ENCODE results near the gene PAPOLG.

PAPOLG gene

GRCh38 chr2:60844105-60844504 lies 88.0 kb downstream of the PAPOLG start:
- H3K4me1 ChIP-seq (ENCODE audit: insufficient read depth, poor library complexity, severe bottlenecking), result no peaks in the 10 kb centered on the region
- no peak overlapping the region for H3K27ac ChIP-seq (ENCODE audit: poor library complexity, severe bottlenecking)
- ATAC-seq (ENCODE audit: low read depth), result no peak
- H3K9me3 ChIP-seq (ENCODE audit: severe bottlenecking), result no peaks in the 10 kb centered on the region
- TF ChIP-seq CTCF (IDR thresholded peaks at IDR 0.05; ENCODE audit: poor library complexity, severe bottlenecking), result no peak
- H3K4me3 ChIP-seq (ENCODE audit: severe bottlenecking), result no peak overlapping the region
- H3K36me3 ChIP-seq (ENCODE audit: low read depth), result no peaks in the 10 kb centered on the region
- no peak for DNase-seq (ENCODE audit: low spot score)
- H3K27me3 ChIP-seq (ENCODE audit: insufficient read depth, poor library complexity, severe bottlenecking), result no peaks in the 10 kb centered on the region

GRCh38 chr2:60847854-60848253 lies 91.8 kb downstream of the PAPOLG start:
- Histone ChIP-seq H3K36me3 (ENCODE audit: low read depth) (no peaks in the 10 kb centered on the region), H3K4me1 (ENCODE audit: insufficient read depth, poor library complexity, severe bottlenecking) (no peaks in the 10 kb centered on the region), H3K9me3 (ENCODE audit: severe bottlenecking) (no peaks in the 10 kb centered on the region), H3K4me3 (ENCODE audit: severe bottlenecking) (no peak overlapping the region), H3K27me3 (ENCODE audit: insufficient read depth, poor library complexity, severe bottlenecking) (no peaks in the 10 kb centered on the region), H3K27ac (ENCODE audit: poor library complexity, severe bottlenecking) (no peak overlapping the region)
- no peak for TF ChIP-seq CTCF (IDR thresholded peaks at IDR 0.05; ENCODE audit: poor library complexity, severe bottlenecking)
- DNase-seq (ENCODE audit: low spot score), result no peak
- no peak for ATAC-seq (ENCODE audit: low read depth)

All from RWPE2 (cell line).